Neural crest cell (in vitro differentiated cells): ENCODE data around the gene SPTLC3. TPM values are rescaled to one million over a fixed set of nuclear protein-coding genes. Genes with fewer than 3 reads are reported as not detected.

ENCODE experiments used
- DNase-seq: peaks from one replicate; pipeline ENCODE4 v3.0.0; 2021; ENCODE audit warnings: low read depth, mixed read lengths, low spot score
- H3K27ac Mint-ChIP-seq: one replicate; pipeline ENCODE4 v1.8.0; 2021; ENCODE audit warnings: mild to moderate bottlenecking, mixed read lengths; ENCODE audit not compliant: unreplicated experiment
- H3K27me3 Mint-ChIP-seq: 2 replicates; pipeline ENCODE4 v1.8.0; 2021; ENCODE audit warnings: low read depth, mild to moderate bottlenecking, mixed read lengths
- H3K36me3 Mint-ChIP-seq: 2 replicates; pipeline ENCODE4 v1.8.0; 2021; ENCODE audit warnings: low read depth, mild to moderate bottlenecking, mixed read lengths
- H3K4me1 Mint-ChIP-seq: 2 replicates; pipeline ENCODE4 v1.8.0; 2021; ENCODE audit warnings: mixed read lengths
- H3K4me3 Mint-ChIP-seq: one replicate; pipeline ENCODE4 v1.8.0; 2021; ENCODE audit warnings: mild to moderate bottlenecking, mixed read lengths
- H3K9me3 Mint-ChIP-seq: 2 replicates; pipeline ENCODE4 v1.8.0; 2021; ENCODE audit warnings: mixed read lengths
- CTCF ChIP-seq: fragments of 200-600 bp; sonication (generic); conservative IDR thresholded peaks from 2 replicates; pipeline ENCODE4 v1.5.0; 2021; ENCODE audit warnings: antibody characterized with exemption, mild to moderate bottlenecking
- total RNA-seq: library from RNA; stranded (reverse); gene quantifications from 2 replicates; pipeline ENCODE4 v1.2.1, GENCODE V29; 2021

The SPTLC3 gene
- total RNA-seq, 1 donor from 2014 or later, result 0.33 TPM

- Mint-ChIP-seq H3K4me3 (no peak overlapping the region), H3K4me1 (peaks cover 5% of the 10 kb centered on the region), H3K36me3 (no peaks in the 10 kb centered on the region), H3K9me3 (no peaks in the 10 kb centered on the region), H3K27ac (no peak overlapping the region), H3K27me3 (no peaks in the 10 kb centered on the region)
- DNase-seq, result no peak
- TF ChIP-seq CTCF, result no peak
These were observed 21.5 kb upstream of the SPTLC3 start for GRCh38 chr20:12987261-12987660.

- H3K9me3 Mint-ChIP-seq, result no peaks in the 10 kb centered on the region
- peaks cover 5% of the 10 kb centered on the region for H3K4me1 Mint-ChIP-seq
- no peak overlapping the region for H3K4me3 Mint-ChIP-seq
- no peaks in the 10 kb centered on the region for H3K27me3 Mint-ChIP-seq
- TF ChIP-seq CTCF, result no peak
- no peak overlapping the region for H3K27ac Mint-ChIP-seq
- no peaks in the 10 kb centered on the region for H3K36me3 Mint-ChIP-seq
- DNase-seq, result no peak
These were observed 19.1 kb upstream of the SPTLC3 start for GRCh38 chr20:12989586-12990115.

- no peak for DNase-seq
- H3K27me3 Mint-ChIP-seq, result no peaks in the 10 kb centered on the region
- no peak overlapping the region for H3K27ac Mint-ChIP-seq
- H3K36me3 Mint-ChIP-seq, result no peaks in the 10 kb centered on the region
- no peak overlapping the region for H3K4me3 Mint-ChIP-seq
- no peak for TF ChIP-seq CTCF
- H3K4me1 Mint-ChIP-seq, result no peaks in the 10 kb centered on the region
- H3K9me3 Mint-ChIP-seq, result no peaks in the 10 kb centered on the region
These were observed 11.6 kb upstream of the SPTLC3 start for GRCh38 chr20:12997128-12997655.

- H3K36me3 Mint-ChIP-seq, result no peaks in the 10 kb centered on the region
- H3K27me3 Mint-ChIP-seq, result no peaks in the 10 kb centered on the region
- no peak for TF ChIP-seq CTCF
- no peaks in the 10 kb centered on the region for H3K9me3 Mint-ChIP-seq
- DNase-seq, result no peak
- H3K27ac Mint-ChIP-seq, result no peak overlapping the region
- H3K4me3 Mint-ChIP-seq, result no peak overlapping the region
- H3K4me1 Mint-ChIP-seq, result no peaks in the 10 kb centered on the region
These were observed 10.7 kb upstream of the SPTLC3 start for GRCh38 chr20:12998046-12998445.

GRCh38 chr20:12999201-12999600 is 9.6 kb upstream of the SPTLC3 start:
- Mint-ChIP-seq H3K9me3 (no peaks in the 10 kb centered on the region), H3K4me1 (no peaks in the 10 kb centered on the region), H3K36me3 (no peaks in the 10 kb centered on the region), H3K4me3 (no peak overlapping the region), H3K27me3 (no peaks in the 10 kb centered on the region), H3K27ac (no peak overlapping the region)
- no peak for DNase-seq
- TF ChIP-seq CTCF, result no peak
